LNCAP (cell line): ENCODE results near the gene LCTL.

ENCODE experiments used
- TF ChIP-seq, protein P1 (sequence below): fragments of 450-650 bp; IDR thresholded peaks from 2 replicates; pipeline ENCODE4 v1.5.1; 2017; ENCODE audit warnings: mild to moderate bottlenecking

The LCTL gene

DNA sequence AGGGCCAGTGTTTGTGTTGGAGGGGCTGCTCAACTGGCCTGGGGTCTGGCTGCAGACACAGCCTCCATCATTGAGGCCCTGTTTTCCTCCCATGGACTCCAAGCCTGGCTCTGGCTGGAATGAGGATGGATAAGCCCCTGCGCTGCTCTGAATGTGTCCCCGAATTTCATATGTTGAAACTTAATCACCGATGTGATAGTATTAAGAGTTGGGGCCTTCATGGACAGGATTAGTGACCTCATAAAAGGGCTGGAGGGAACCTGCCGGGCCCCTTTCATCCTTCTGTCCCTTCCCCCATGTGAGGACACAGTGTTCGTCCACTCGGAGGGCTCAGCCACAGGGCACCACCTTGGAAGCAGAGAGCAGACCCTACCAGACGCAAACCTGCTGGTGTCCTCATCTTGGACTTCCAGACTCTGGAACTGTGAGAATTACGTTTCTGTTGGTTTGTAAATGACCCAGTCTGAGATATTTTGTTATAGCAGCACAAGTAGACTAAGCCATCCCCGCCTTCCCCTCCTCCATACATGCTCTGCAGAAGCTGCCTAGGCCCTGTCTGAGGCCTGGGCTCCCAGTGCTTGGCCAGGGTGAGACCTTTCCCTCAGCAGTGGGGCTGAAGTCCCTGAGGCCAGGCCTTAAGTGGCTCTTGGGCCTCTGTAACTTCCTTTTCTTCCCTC, 3.8 kb upstream of the LCTL start:
- TF ChIP-seq, protein P1, sequence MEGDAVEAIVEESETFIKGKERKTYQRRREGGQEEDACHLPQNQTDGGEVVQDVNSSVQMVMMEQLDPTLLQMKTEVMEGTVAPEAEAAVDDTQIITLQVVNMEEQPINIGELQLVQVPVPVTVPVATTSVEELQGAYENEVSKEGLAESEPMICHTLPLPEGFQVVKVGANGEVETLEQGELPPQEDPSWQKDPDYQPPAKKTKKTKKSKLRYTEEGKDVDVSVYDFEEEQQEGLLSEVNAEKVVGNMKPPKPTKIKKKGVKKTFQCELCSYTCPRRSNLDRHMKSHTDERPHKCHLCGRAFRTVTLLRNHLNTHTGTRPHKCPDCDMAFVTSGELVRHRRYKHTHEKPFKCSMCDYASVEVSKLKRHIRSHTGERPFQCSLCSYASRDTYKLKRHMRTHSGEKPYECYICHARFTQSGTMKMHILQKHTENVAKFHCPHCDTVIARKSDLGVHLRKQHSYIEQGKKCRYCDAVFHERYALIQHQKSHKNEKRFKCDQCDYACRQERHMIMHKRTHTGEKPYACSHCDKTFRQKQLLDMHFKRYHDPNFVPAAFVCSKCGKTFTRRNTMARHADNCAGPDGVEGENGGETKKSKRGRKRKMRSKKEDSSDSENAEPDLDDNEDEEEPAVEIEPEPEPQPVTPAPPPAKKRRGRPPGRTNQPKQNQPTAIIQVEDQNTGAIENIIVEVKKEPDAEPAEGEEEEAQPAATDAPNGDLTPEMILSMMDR, result no peak

- TF ChIP-seq, protein P1, result no peak
These were observed 2.1 kb upstream of the LCTL start for GRCh38 chr15:66567897-66568296.

GRCh38 chr15:66566963-66567531, 1.2 kb upstream of the LCTL start:
- TF ChIP-seq, protein P1, result peak; percentile 81

DNA sequence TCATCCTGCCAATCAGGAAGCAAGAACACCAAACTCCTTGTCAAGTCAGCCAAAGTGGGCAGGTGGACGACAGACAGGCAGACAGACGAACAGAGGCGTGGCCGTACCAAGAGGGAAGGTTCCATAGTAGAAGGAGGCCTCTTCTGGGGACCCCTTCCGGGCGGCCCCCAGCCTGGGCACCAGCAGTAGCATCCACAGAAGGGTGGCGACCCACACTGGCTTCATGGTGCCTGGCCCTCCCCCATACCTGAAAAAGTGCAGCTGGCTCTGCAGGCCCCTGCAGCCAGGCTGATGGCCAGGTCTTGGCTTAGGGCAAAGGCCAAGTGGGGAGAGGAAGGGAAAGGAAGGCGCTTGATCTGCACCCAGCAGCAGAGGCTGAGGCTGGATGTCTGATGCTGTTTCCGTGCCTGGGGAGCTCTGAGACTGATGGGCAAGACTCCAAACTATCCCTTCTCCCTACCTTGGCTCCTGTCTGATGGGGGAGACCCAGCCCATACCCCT, 607 bp downstream of the LCTL start:
- TF ChIP-seq, protein P1, result no peak

GRCh38 chr15:66564136-66565041, 1.4 kb downstream of the LCTL start:
- TF ChIP-seq, protein P1, result no peak

GRCh38 chr15:66563566-66564110, 2.2 kb downstream of the LCTL start:
- TF ChIP-seq, protein P1, result no peak

- TF ChIP-seq, protein P1, result no peak
These were observed 2.7 kb downstream of the LCTL start for GRCh38 chr15:66563126-66563525.
